Thyroid gland (tissue), 4 donors: ENCODE data around the gene GPSM1. TPM values are rescaled to one million over a fixed set of nuclear protein-coding genes. Genes with fewer than 3 reads are reported as not detected.
A peak's percentile ranks its signal among the peaks of the same experiment; 100 is the strongest.
"Not testable (repeated sequence)": the region's sequence is repeated elsewhere in the genome, so short reads cannot be mapped to it uniquely, and the experiment has no call there.

Experiments used
- DNase-seq, 2 donors: peaks; one replicate each; pipeline ENCODE4 v3.0.0-alpha.2; 2019
- H3K27ac ChIP-seq, 3 donors: fragments of 200-600 bp; sonication (generic); 1 replicate in 2 of 3; 2 replicates in 1 of 3; pipeline ENCODE4 v1.5.1; 2016 to 2019; ENCODE audit warnings: mild to moderate bottlenecking in 1 of 3, moderate library complexity in 1 of 3
- H3K27me3 ChIP-seq: fragments of 200-600 bp; sonication (generic); one replicate; pipeline ENCODE4 v1.5.1; 2019
- H3K36me3 ChIP-seq, 2 donors: fragments of 200-600 bp; sonication (generic); one replicate each; pipeline ENCODE4 v1.5.1; 2016 to 2019
- H3K4me1 ChIP-seq, 2 donors: fragments of 200-600 bp; sonication (generic); one replicate each; pipeline ENCODE4 v1.5.1; 2017 to 2019
- H3K4me3 ChIP-seq, 3 donors: fragments of 200-600 bp; sonication (generic); replicated peaks in 1 of 3; 1 replicate in 2 of 3; 2 replicates in 1 of 3; pipeline ENCODE4 v1.5.1; 2016; ENCODE audit warnings: mild to moderate bottlenecking in 1 of 3
- H3K9me3 ChIP-seq: fragments of 200-600 bp; sonication (generic); one replicate; pipeline ENCODE4 v1.5.1; 2017
- POLR2A ChIP-seq, 2 donors: fragments of 450-650 bp; IDR thresholded peaks; one replicate each; pipeline ENCODE4 v1.6.1; 2017; ENCODE audit warnings: antibody characterized with exemption in 2 of 2, mild to moderate bottlenecking in 2 of 2, moderate library complexity in 1 of 2
- WGBS, 2 donors: methylation state at CpG; one replicate each; pipeline ENCODE4 v1.1.5; 2017; 5-methylcytosine and 5-hydroxymethylcytosine counted together
- intact Hi-C: fragments of 100-400 bp; cut with DNase I; formaldehyde crosslinking; loops from one replicate; pipeline ENCODE4 v1.15.1; 2023
- total RNA-seq, 4 donors: library from RNA; depleted of rRNA; stranded (reverse); fragments of >200 nt; gene quantifications; one replicate each; pipeline ENCODE4 v1.2.3, GENCODE V29; 2016
- TF ChIP-seq, protein P1 (sequence below), 6 experiments: fragments of 200-600 bp in 3 of 6; fragments of 450-650 bp in 3 of 6; sonication (generic) in 3 of 6; IDR thresholded peaks; one replicate each; pipeline ENCODE4 v1.5.1; 2016 to 2019; ENCODE audit warnings: antibody characterized with exemption in 6 of 6, mild to moderate bottlenecking in 2 of 6, inconsistent platforms in 1 of 6, moderate library complexity in 1 of 6

The GPSM1 gene
- total RNA-seq, 4 donors from 2014 or later, result 5.9 to 18.1 (median 12.2) TPM

DNA sequence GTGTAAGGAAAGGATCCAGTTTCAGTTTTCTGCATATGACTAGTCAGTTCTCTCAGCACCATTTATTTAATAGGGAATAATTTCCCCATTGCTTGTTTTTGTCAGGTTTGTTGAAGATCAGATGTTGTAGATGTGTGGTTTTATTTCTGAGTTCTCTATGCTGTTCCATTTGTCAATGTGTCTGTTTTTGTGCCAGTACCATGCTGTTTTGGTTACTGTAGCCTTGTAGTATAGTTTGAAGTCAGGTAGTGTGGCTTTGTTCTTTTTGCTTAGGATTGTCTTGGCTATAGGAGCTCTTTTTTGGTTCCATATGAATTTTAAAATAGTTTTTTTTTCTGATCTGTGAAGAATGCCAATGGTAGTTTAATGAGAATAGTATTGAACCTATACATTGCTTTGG lies 6.4 kb upstream of the GPSM1 start:
- H3K4me3 ChIP-seq, H3K4me1 ChIP-seq, H3K27ac ChIP-seq, DNase-seq, H3K27me3 ChIP-seq, H3K9me3 ChIP-seq, intact Hi-C loops, H3K36me3 ChIP-seq: not testable (repeated sequence)

DNA sequence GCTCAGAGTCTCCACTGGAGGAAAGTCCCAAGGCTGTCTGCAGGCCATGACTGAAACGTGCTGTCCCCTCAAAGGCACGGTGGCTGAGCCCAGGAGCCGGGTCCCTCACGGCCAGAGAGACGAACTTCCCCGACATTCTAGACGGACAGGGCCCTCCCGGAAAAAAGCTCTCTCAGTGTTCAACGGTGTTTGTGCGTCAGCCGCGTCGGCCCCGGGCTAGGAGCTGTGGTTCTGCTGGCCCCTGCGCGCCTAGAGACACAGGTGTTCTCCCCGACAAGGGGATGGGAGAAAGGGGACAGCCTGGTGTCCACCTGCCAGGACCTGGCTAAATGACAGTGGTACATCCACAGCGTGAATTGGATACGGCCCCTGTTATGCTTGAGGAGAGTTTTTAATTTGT lies 5.8 kb upstream of the GPSM1 start:
- H3K4me3 ChIP-seq, result no peak overlapping the region
- H3K27me3 ChIP-seq, result no peaks in the 10 kb centered on the region
- intact Hi-C loops, result no loop called here
- DNase-seq, result no peak
- H3K9me3 ChIP-seq, result no peaks in the 10 kb centered on the region
- peaks cover 3 to 5% of the 10 kb centered on the region in 2 donors for H3K4me1 ChIP-seq
- no peak for TF ChIP-seq POLR2A (IDR thresholded peaks at IDR 0.05)
- TF ChIP-seq, protein P1, sequence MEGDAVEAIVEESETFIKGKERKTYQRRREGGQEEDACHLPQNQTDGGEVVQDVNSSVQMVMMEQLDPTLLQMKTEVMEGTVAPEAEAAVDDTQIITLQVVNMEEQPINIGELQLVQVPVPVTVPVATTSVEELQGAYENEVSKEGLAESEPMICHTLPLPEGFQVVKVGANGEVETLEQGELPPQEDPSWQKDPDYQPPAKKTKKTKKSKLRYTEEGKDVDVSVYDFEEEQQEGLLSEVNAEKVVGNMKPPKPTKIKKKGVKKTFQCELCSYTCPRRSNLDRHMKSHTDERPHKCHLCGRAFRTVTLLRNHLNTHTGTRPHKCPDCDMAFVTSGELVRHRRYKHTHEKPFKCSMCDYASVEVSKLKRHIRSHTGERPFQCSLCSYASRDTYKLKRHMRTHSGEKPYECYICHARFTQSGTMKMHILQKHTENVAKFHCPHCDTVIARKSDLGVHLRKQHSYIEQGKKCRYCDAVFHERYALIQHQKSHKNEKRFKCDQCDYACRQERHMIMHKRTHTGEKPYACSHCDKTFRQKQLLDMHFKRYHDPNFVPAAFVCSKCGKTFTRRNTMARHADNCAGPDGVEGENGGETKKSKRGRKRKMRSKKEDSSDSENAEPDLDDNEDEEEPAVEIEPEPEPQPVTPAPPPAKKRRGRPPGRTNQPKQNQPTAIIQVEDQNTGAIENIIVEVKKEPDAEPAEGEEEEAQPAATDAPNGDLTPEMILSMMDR (IDR thresholded peaks at IDR 0.05), result no peak
- no peaks in the 10 kb centered on the region for H3K36me3 ChIP-seq
- 83 to 87% methylated on average over 13 to 16 of the region's 19 CpGs for WGBS, 2 donors
- H3K27ac ChIP-seq, result no peak overlapping the region

DNA sequence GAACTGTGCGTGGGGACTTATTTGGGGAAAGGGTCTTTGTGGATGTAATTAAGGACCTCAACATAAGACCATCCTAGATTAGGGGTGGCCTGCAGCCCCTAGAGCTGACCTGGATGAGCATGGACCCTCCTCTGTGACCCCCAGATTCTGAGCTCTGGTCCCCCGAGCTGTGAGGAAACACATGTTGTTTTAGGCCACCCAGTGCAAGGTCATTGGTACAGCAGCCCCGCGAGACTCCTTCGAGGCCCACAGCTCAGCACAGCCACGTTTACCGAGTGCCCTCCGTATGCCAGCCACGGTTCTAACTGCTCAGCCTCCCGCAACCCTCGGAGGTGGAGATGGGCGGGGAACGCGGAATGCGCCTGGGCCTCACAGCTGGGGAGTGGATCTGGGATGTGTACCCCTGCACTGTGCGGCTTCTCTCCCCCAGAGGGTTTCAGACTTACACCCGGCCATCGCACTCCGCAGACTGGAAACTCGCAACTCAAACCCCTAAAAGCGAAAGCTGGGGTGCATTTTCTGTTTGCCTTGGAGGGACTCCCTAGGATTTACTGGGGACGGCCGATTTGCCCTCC lies 4.5 kb upstream of the GPSM1 start:
- TF ChIP-seq POLR2A (IDR thresholded peaks at IDR 0.05), result no peak
- TF ChIP-seq, protein P1 (IDR thresholded peaks at IDR 0.05), result no peak
- no peak overlapping the region for H3K4me3 ChIP-seq
- peaks cover 9 to 10% of the 10 kb centered on the region in 2 donors for H3K4me1 ChIP-seq
- H3K27ac ChIP-seq, result no peak overlapping the region
- 79 to 83% methylated on average over 18 of the region's 23 CpGs for WGBS, 2 donors
- no peaks in the 10 kb centered on the region for H3K36me3 ChIP-seq
- intact Hi-C loops, result no loop called here
- H3K27me3 ChIP-seq, result no peaks in the 10 kb centered on the region
- H3K9me3 ChIP-seq, result no peaks in the 10 kb centered on the region
- DNase-seq, result no peak

DNA sequence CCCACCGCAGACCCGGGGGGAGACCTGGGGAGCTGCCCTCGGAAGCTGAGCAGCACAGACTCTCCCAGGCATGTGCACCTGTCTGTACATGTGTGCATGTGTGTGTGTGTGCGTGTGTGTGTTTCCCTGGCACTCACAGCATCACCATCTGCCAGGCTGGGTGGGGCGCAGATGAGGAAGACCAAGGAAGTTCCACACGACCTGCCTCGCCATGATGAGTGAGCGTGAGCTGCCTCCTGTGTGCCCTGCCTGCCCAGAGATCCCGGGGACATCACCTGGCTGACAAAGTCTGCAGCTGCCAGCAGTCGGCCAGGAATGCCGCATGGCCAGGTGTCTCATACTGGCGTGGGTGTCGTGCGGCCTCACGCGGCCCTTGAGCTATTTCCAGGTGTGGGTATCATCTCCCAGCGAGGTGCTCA lies 4.0 kb upstream of the GPSM1 start:
- no peak overlapping the region for H3K27ac ChIP-seq
- 94 to 98% methylated on average over 7 of the region's 17 CpGs for WGBS, 2 donors
- no peak for DNase-seq

DNA sequence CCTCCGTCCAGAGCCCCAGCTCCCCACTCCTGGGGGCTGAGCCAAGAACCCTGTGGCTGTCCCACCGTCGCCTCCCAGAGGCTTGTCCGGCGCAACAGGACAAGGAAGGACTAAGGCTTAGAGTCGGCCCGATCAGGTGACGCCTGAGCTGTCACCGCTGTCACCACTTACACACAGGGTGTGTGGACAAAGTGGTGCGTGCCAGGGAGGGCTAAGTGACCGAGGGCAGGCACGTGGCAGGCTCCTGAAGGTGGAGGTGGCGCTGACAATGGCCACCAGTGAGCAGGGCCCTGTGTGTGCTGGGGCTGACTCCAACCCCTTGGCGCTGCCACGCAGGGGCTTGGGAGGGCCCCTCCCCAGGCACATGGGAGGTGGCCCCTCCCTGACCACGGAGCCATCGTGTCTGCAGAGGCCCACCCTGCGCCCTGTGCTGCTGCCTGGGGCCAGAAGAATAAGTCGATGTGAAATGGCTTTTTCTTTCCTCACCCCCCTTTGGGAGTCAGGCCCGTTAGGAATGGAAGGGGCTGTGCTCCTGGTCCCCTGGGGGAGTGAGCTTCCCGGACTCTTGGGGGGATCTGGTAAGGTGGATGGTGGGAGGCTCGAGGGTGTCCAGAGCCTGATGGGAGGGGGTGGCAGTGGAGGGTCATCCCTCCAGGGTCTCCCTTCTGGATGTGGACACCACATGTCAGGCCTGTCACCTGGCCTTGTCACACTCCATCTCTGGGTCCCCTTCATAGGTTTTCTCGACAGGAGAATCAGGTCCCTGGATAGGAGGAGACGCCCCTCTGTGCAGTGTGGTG lies 2.6 kb upstream of the GPSM1 start:
- Histone ChIP-seq H3K4me3 (no peak overlapping the region), H3K36me3 (no peaks in the 10 kb centered on the region), H3K9me3 (no peaks in the 10 kb centered on the region), H3K27me3 (no peaks in the 10 kb centered on the region), H3K4me1 (peaks cover 20 to 26% of the 10 kb centered on the region in 2 donors), H3K27ac (peak overlapping the region in 2 of 3 donors; percentile 40 to 46)
- intact Hi-C loops, result no loop called here
- DNase-seq, result peak; percentile 82 to 84
- no peak for TF ChIP-seq POLR2A (IDR thresholded peaks at IDR 0.05)
- TF ChIP-seq, protein P1 (IDR thresholded peaks at IDR 0.05), result peak in 1 of 6 experiments; percentile 18
- WGBS, 2 donors, result 57 to 65% methylated on average over 9 to 20 of the region's 24 CpGs

More for the DNA sequence above, 4.0 kb upstream of the GPSM1 start:
- intact Hi-C loops, result no loop called here
- Histone ChIP-seq H3K4me1 (peaks cover 15 to 16% of the 10 kb centered on the region in 2 donors), H3K36me3 (no peaks in the 10 kb centered on the region), H3K4me3 (no peak overlapping the region), H3K27me3 (no peaks in the 10 kb centered on the region), H3K9me3 (no peaks in the 10 kb centered on the region)
- TF ChIP-seq, protein P1 (IDR thresholded peaks at IDR 0.05), result no peak
- TF ChIP-seq POLR2A (IDR thresholded peaks at IDR 0.05), result no peak
